HG03045 (cell line): ENCODE data around the gene KCMF1.

Experiments used
- ATAC-seq: cut with Tn5 transposase; IDR thresholded peaks from one replicate; pipeline ENCODE4 v1.9.1; 2021; ENCODE audit warnings: mild to moderate bottlenecking, moderate library complexity; ENCODE audit not compliant: unreplicated experiment

KCMF1 gene

DNA sequence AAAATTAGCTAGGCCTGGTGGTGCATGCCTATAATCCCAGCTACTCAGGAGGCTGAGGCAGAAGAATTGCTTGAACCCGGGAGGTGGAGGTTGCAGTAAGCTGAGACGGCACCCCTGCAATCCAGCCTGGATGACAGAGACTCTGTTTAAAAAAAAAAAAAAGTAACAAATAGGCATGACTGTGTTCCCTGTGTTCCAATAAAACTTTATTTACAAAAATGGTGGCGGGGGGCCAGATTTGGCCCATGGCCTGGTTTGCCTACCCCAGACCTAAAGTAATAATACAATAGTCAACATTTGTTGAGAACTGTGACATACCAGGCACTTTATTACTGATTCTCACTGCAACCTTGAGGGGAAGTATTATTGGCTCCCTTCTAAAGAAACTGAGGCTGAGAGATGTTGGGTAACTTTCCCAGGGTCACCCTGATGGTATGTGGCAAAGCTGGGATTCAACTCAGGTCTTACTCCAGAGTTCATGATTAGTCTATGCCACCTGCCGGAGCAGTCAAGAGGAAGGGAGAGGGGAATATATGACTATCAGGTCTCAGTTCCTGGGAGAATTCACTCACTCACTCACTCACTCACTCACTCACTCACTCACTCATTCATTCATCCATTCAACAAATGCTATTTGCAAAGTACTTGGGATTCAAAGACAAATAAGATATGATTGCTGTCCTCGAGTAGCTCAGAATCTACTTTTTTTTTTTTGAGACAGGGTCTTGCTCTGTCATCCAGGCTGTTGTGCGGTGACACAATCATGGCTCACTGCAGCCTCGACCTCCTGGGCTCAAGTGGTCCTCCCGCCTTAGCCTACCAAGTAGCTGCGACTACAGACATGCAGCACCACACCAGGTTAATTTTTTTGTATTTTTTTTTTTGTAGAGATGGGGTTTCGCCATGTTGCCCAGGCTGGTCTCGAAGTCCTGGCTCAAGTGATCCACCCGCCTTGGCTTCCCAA is 14.3 kb upstream of the KCMF1 start:
- ATAC-seq = no peak

GRCh38 chr2:84957771-84958134 is 13.2 kb upstream of the KCMF1 start:
- ATAC-seq = no peak

DNA sequence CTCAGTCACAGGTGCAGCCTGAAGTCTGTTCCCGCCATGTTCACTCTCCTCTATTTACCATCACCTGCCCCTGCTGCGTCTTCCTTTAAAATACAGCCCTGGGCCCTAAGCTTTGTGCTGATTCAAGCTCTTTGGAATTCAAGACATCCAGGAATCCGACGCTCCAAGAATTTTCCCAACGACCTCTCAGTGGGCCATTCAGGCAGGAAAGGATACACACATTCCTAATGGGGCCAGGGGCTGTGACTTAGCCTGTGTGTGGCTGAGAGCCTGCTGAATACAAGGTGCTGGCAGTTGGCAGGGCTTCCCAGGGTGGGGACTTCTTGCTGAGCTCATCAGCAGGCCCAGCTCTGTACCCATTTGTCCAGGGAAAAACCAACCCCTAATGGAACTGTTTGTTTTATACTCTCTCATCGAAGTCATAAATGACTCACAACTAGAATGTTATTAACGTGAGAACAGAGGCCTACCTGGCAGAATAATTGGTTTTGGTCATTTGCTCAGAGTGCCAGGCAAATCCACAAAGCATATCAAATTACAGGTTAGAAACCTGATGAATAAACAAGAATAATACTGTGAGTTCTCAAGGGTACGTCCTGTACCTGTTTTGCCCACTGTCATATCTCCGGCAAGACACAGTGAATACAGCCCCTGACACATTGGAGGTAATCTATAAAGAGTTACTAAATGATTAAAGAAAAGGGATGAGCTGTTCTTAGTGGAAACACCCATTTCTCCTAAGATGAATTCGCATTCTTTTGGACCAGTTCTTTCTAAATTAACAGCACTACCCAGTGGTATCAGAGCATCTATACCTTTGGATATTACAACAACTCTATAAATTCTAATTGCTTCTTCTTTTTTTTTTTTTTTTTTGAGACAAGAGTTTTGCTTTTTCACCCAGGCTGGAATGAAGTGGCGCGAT is 12.6 kb upstream of the KCMF1 start:
- no peak for ATAC-seq

GRCh38 chr2:84959095-84959565 is 11.8 kb upstream of the KCMF1 start:
- ATAC-seq = no peak

DNA sequence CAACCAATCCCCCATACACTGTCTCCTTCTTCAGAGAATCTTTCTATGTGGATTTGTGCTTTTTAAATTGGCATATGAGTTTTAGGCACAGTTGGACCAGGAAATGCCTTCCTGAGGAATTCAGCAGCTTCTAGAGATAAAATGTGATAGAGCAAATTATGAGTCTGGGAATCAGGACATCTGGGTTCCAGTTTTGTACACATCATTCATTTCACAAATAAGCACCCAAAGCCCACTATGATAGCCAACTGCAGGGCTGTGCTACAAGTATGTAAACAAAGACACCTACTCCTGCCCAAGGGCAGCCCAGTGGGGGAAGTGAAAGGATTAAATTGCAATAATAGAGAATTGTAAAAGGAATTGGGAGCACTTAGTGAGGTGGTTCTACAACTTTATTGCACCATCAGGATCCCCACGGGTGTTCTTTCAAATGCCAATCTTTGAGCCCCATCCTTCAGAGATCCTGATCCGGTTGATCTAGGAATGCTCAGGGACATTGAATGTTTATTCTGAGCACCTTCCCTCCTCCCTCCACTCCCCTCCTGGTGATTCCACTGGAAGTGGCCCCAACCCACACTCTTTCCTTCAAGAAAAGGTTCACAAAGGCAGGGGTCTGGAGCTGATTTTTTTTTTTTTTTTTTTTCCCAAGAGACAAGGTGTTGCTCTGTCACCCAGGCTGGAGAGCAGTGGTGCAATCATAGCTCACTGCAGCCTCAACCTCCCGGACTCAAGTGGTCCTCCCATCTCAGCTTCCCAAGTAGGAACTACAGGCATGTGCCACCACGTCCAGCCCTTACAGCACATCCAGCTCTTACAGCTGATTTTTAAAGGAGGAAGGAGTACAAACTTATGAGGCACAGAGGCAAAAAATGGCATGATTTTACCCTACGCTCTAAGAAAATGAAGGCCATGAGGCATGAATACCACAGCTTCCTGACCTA is 11.1 kb upstream of the KCMF1 start:
- no peak for ATAC-seq

DNA sequence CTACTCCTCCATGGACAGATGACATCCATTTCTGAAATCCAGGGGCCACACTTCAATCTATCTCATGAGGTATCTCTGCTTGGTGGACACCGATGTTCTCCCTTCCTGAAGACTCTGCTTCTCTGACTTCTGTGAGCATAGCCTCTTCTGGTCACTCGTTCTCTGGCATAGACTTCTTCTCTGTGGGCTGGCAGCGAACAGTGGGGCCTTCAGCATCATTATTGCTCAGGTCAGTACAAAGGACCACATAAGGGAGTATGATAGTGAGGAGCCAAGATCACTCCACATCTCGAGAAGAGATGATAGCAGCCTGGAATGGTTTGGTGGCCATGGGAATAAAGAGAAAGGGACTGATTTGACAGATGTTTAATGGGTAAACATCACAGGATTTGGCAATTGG is 8.0 kb upstream of the KCMF1 start:
- no peak for ATAC-seq

- no peak for ATAC-seq
These were observed 7.7 kb upstream of the KCMF1 start for GRCh38 chr2:84963323-84963691.

DNA sequence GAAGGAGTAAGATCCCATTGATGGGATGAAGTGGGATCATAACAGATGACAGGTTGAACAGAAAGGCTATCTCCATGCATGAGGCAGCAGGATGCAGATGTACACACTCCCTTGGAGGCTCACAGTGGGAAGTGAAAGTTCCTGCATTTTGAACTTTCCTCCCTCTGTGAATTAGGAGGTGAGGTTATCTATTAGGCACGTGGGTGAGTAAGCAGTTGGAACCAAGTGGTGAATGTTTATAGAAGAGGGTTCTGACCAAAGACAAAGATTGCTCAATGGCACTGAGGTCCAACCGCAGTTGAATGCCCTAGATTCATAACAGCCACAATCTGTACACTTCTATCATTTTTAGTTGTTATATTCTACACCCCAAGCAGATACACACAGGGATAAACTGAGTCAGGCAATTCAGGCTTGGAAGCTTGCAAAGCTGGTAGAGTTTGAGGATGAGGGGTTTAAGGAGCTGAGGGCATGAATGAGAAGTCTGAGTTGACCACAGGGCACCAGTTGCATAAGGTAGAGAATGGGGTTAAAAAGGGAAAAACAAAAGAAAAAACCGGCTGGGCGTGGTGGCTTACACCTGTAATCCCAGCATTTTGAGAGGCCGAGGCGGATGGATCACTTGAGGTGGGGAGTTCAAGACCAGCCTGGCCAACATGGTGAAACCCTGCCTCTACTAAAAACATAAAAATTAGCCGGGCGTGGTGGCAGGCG is 7.1 kb upstream of the KCMF1 start:
- no peak for ATAC-seq

GRCh38 chr2:84964406-84965191 is 6.4 kb upstream of the KCMF1 start:
- no peak for ATAC-seq

DNA sequence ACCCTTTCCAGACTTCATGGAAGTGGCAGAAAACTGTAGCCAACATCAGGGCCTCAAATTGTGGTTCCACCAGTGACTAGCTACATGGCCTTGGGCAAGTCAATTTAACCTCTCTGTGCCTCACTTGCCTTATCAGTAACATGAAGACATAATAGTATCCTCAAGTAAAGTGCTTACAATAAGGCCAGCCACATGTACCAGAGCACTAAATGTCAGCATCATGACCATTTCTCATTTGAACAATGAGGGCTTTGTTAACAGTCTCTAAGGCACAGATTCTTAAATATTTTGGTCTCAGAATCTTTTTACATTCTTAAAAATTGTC is 5.8 kb upstream of the KCMF1 start:
- ATAC-seq = no peak

- ATAC-seq = no peak
These were observed 5.1 kb upstream of the KCMF1 start for GRCh38 chr2:84965827-84966226.

DNA sequence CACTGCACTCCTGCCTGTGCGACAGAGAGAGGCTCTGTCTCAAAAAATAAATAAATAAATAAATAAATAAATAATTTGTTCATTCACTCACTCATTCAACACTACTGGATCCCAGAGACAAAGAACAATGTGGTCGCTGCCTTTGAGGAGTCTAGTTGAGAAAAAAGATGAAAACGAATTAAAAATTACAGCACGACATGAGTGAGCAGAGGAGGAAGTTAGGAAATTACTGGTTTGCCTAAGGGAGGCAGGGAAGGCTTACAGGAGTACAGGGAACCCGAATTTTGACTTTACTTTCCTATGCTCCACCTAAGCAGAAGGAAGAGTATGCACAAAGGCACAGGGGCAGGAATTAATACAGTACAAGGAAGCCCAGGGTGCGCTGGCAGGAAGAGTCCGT is 4.2 kb upstream of the KCMF1 start:
- no peak for ATAC-seq

DNA sequence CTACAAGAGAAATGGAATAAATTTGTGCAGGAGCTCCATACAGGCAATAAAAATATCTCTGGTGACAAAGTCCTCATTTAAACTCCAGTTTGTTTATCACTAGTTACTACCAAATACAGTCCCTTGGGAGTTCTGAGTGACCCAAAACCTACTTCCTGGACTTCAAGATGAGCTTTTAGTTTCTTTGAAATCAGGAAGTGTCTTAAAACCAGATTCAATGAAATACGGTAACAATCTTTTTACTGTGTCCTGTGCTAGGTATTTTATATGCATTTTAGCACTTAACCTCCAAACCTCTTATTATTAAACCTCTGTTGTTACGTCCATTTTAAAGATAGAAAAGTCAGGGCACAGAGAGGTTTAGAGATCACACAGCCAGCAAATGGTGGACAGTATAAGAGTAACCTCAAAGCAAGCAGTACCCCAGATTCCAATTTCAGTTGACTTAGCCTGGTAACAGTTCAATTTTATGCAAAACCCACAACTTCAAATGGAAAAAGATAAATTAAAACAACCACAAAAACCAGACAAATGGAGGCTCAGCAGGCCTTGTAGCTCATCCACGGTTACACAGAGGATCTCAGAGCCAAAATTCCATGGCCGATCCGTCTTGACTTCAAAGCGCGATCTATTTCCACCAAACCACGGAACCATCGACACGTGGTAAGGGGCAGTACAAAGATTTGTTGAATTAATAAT is 1.3 kb upstream of the KCMF1 start:
- no peak for ATAC-seq

DNA sequence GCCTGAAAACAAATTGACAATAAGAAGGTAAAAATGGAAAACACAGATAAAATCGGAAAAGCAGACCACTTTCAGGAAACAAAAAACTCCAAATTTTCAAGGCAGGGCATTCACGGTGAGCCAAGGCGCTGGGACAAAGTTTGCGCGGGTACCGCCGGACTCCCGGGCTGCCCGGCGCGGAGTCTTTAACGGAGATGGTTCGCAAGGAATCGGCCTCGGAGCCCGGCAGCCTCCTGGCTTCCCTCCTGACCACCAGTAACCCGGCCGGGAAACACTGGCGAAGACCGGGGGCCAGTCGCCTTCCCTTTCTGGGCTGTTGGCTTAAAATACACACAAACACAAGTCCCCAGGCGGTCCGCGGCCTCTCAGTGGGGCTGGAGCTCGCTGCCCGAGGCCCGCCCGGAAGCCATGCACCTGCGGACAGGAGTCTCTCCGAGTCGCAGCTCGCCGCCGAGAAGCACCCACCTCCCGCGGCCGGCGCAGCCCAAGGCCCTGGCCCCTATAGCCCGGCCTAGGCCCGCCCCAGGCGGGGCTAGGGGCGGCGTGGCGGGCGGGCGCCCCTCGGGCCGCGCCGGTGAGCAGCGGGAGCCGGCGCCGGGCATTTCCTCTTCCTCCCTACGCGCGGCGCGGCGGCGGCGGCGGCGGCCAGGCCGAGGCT is 622 bp upstream of the KCMF1 start:
- ATAC-seq = peak; percentile 46

- peak; percentile 50 for ATAC-seq
These were observed 697 bp downstream of the KCMF1 start for GRCh38 chr2:84971510-84972206.

- ATAC-seq = no peak
These were observed 1.3 kb downstream of the KCMF1 start for GRCh38 chr2:84972207-84972783.

DNA sequence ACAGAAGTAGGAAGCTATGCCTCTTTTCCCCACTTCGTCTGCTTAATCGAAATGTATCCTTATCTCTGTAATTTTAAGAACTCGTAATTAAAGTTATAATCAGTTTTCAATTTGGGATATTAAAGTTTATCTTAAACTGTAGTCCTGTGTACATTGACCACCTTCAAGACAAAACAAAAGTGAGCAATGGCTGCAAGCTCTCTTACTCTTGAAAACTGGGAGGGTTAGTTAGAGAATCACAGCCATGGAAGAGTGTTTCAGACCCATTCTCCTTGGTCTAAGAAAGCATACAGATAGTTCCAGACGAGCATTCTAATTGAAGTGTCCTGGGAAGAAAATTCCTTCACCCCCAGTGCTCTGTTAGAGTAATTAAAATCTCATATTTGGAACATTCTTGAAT is 2.0 kb downstream of the KCMF1 start:
- no peak for ATAC-seq
